Osteoblast (primary cell): ENCODE measurements around the gene CFI. TPM values are rescaled to one million over a fixed set of nuclear protein-coding genes. Genes with fewer than 3 reads are reported as not detected.

Experiments used
- DNase-seq: peaks from one replicate; pipeline ENCODE4 v3.0.0; 2011; ENCODE audit warnings: low spot score, mixed read lengths; ENCODE audit not compliant: insufficient read length; ENCODE audit errors: missing footprints
- H2AFZ ChIP-seq: 2 replicates; pipeline ENCODE4 v1.6.0; 2011; ENCODE audit warnings: mild to moderate bottlenecking, low read length
- H3K27ac ChIP-seq: 2 replicates; pipeline ENCODE4 v1.5.1; 2011; ENCODE audit warnings: mild to moderate bottlenecking, low read depth, low read length, moderate library complexity
- H3K27me3 ChIP-seq: 2 replicates; pipeline ENCODE4 v1.6.0; 2012; ENCODE audit warnings: mild to moderate bottlenecking, control low read depth, inconsistent platforms, low read length, moderate library complexity; ENCODE audit not compliant: insufficient read depth
- H3K36me3 ChIP-seq: 2 replicates; pipeline ENCODE4 v1.5.1; 2011; ENCODE audit warnings: mild to moderate bottlenecking, low read length, control low read depth, moderate library complexity; ENCODE audit not compliant: insufficient read depth
- H3K4me1 ChIP-seq: 2 replicates; pipeline ENCODE4 v1.5.1; 2011; ENCODE audit warnings: mild to moderate bottlenecking, low read length, control low read depth, moderate library complexity; ENCODE audit not compliant: insufficient read depth
- H3K4me2 ChIP-seq: 2 replicates; pipeline ENCODE4 v1.6.0; 2011; ENCODE audit warnings: mild to moderate bottlenecking, low read length; ENCODE audit not compliant: insufficient read depth
- H3K4me3 ChIP-seq: fragments of 200-600 bp; sonication (generic); 3 replicates; pipeline ENCODE4 v1.5.1; 2012; ENCODE audit warnings: mild to moderate bottlenecking, low read length, inconsistent platforms; ENCODE audit not compliant: insufficient read depth
- H3K79me2 ChIP-seq: 2 replicates; pipeline ENCODE4 v1.6.0; 2012; ENCODE audit warnings: mild to moderate bottlenecking, low read length, control low read depth, inconsistent platforms; ENCODE audit not compliant: insufficient read depth
- H3K9me3 ChIP-seq: 2 replicates; pipeline ENCODE4 v1.5.1; 2011; ENCODE audit warnings: low read depth, low read length, control low read depth
- H4K20me1 ChIP-seq: 2 replicates; pipeline ENCODE4 v1.6.0; 2012; ENCODE audit warnings: mild to moderate bottlenecking, low read length, control low read depth; ENCODE audit not compliant: insufficient read depth
- CTCF ChIP-seq: IDR thresholded peaks from 2 replicates; pipeline ENCODE4 v1.5.1; 2011; ENCODE audit warnings: mild to moderate bottlenecking, low read depth, low read length, moderate library complexity; ENCODE audit errors: extremely low read depth
- total RNA-seq: library from RNA; depleted of rRNA; stranded (reverse); fragments of >200 nt; gene quantifications from 2 replicates; pipeline ENCODE4 v1.2.3, GENCODE V29; 2012

CFI gene
- total RNA-seq, 1 donor = 27.9 TPM

GRCh38 chr4:109846395-109847098, 44.7 kb upstream of the CFI start:
- DNase-seq = no peak
- no peak overlapping the region for H3K4me3 ChIP-seq
- peaks cover 3% of the 10 kb centered on the region for H3K27me3 ChIP-seq
- H3K36me3 ChIP-seq = no peaks in the 10 kb centered on the region
- H3K4me2 ChIP-seq = no peak overlapping the region
- H3K4me1 ChIP-seq = no peaks in the 10 kb centered on the region
- no peak overlapping the region for H2AFZ ChIP-seq
- H4K20me1 ChIP-seq = no peaks in the 10 kb centered on the region
- no peaks in the 10 kb centered on the region for H3K79me2 ChIP-seq
- no peak overlapping the region for H3K27ac ChIP-seq
- H3K9me3 ChIP-seq = no peaks in the 10 kb centered on the region
- TF ChIP-seq CTCF = no peak

- Histone ChIP-seq H3K36me3 (no peaks in the 10 kb centered on the region), H2AFZ (no peak overlapping the region), H3K79me2 (no peaks in the 10 kb centered on the region)
Measured at GRCh38 chr4:109836985-109837384, 35.2 kb upstream of the CFI start.

GRCh38 chr4:109833756-109834155, 32.0 kb upstream of the CFI start:
- Histone ChIP-seq H3K9me3 (no peaks in the 10 kb centered on the region), H3K4me1 (no peaks in the 10 kb centered on the region), H4K20me1 (no peaks in the 10 kb centered on the region), H3K79me2 (no peaks in the 10 kb centered on the region), H2AFZ (no peak overlapping the region), H3K4me2 (no peak overlapping the region), H3K36me3 (no peaks in the 10 kb centered on the region), H3K27ac (no peak overlapping the region), H3K27me3 (no peaks in the 10 kb centered on the region), H3K4me3 (no peak overlapping the region)
- TF ChIP-seq CTCF = no peak
- DNase-seq = no peak

More at GRCh38 chr4:109836985-109837384, 35.2 kb upstream of the CFI start:
- H4K20me1 ChIP-seq = no peaks in the 10 kb centered on the region
- H3K27me3 ChIP-seq = no peaks in the 10 kb centered on the region
- no peak overlapping the region for H3K4me3 ChIP-seq
- no peaks in the 10 kb centered on the region for H3K9me3 ChIP-seq
- H3K4me2 ChIP-seq = no peak overlapping the region
- H3K27ac ChIP-seq = no peak overlapping the region
- no peak for DNase-seq
- no peak for TF ChIP-seq CTCF
- no peaks in the 10 kb centered on the region for H3K4me1 ChIP-seq

GRCh38 chr4:109827672-109828071, 25.9 kb upstream of the CFI start, which contains the start of gene RRH:
Gene RRH, plus strand, starts transcription at chr4:109827972. Its CDS starts 56 bp downstream, at chr4:109828028.
- Histone ChIP-seq H3K27me3 (no peaks in the 10 kb centered on the region), H3K9me3 (no peaks in the 10 kb centered on the region), H3K79me2 (no peaks in the 10 kb centered on the region), H3K36me3 (peaks cover 19% of the 10 kb centered on the region), H2AFZ (no peak within 1 kb of the TSS), H3K4me1 (no peaks in the 10 kb centered on the region), H3K4me2 (no peak within 1 kb of the TSS), H4K20me1 (no peaks in the 10 kb centered on the region), H3K4me3 (no peak within 1 kb of the TSS), H3K27ac (no peak within 1 kb of the TSS)
- TF ChIP-seq CTCF = no peak
- DNase-seq = no peak
